ENCODE results near the gene ERVW-1. TPM values are rescaled to one million over a fixed set of nuclear protein-coding genes. Genes with fewer than 3 reads are reported as not detected.
"Not testable (repeated sequence)": the region's sequence is repeated elsewhere in the genome, so short reads cannot be mapped to it uniquely, and the experiment has no call there.

Gene ERVW-1
- total RNA-seq = 1 to 10 TPM in 7 of 8 experiments, under 1 TPM in 1; 0.92 to 3.8 (median 2.1) TPM

GRCh38 chr7:92477681-92478080 lies at the start of gene ERVW-1:
Gene ERVW-1, minus strand, starts transcription at chr7:92477946. Its CDS starts 7,565 bp downstream, at chr7:92470381.
- H3K4me1 ChIP-seq (replicated peaks in 1 of 2); H3K27ac ChIP-seq; in situ Hi-C loops (cut with MboI; ENCODE audit: low pct_unique_long_range_greater_than_20kb in 2 of 9, low sequenced_read_pairs in 9 of 9, unreplicated experiment in 9 of 9); H3K4me3 ChIP-seq; ATAC-seq (replicated peaks in 6 of 8): not testable (repeated sequence)
- 80 to 100% (median 94%) methylated on average over 1 to 9 of the region's 11 CpGs; no CpG with 5 or more reads in 3 of the 10 experiments for WGBS, 10 experiments

- in situ Hi-C loops (cut with MboI; ENCODE audit: low pct_unique_long_range_greater_than_20kb in 2 of 9, low sequenced_read_pairs in 9 of 9, unreplicated experiment in 9 of 9) = no loop called here
- H3K27ac ChIP-seq = no peak overlapping the region
- no peak overlapping the region for H3K4me3 ChIP-seq
- no peak for ATAC-seq (replicated peaks in 6 of 8)
- WGBS, 10 experiments = 65 to 100% (median 100%) methylated on average over 1 to 2 of the region's 2 CpGs; no CpG with 5 or more reads in 1 of the 10 experiments
- H3K4me1 ChIP-seq (replicated peaks in 1 of 2) = peaks cover 3 to 7% of the 10 kb centered on the region in 2 donors
These were observed 45.4 kb upstream of the ERVW-1 start for GRCh38 chr7:92523110-92523509.

GRCh38 chr7:92520024-92520423 lies 42.3 kb upstream of the ERVW-1 start:
- in situ Hi-C loops (cut with MboI; ENCODE audit: low pct_unique_long_range_greater_than_20kb in 2 of 9, low sequenced_read_pairs in 9 of 9, unreplicated experiment in 9 of 9) = no loop called here
- ATAC-seq (replicated peaks in 6 of 8) = no peak
- WGBS, 10 experiments = 60 to 100% (median 94%) methylated on average over 1 of the region's 1 CpG; no CpG with 5 or more reads in 2 of the 10 experiments
- no peaks in the 10 kb centered on the region for H3K4me1 ChIP-seq (replicated peaks in 1 of 2)
- no peak overlapping the region for H3K4me3 ChIP-seq
- no peak overlapping the region for H3K27ac ChIP-seq

GRCh38 chr7:92517631-92518030 lies 39.9 kb upstream of the ERVW-1 start:
- in situ Hi-C loops (cut with MboI; ENCODE audit: low pct_unique_long_range_greater_than_20kb in 2 of 9, low sequenced_read_pairs in 9 of 9, unreplicated experiment in 9 of 9) = no loop called here
- 45 to 100% (median 91%) methylated on average over 2 to 3 of the region's 3 CpGs for WGBS, 10 experiments

GRCh38 chr7:92513167-92513902 lies 35.6 kb upstream of the ERVW-1 start:
- Histone ChIP-seq H3K4me3 (no peak overlapping the region), H3K4me1 (replicated peaks in 1 of 2) (no peaks in the 10 kb centered on the region), H3K27ac (no peak overlapping the region)
- in situ Hi-C loops (cut with MboI; ENCODE audit: low pct_unique_long_range_greater_than_20kb in 2 of 9, low sequenced_read_pairs in 9 of 9, unreplicated experiment in 9 of 9) = no loop called here
- ATAC-seq (replicated peaks in 6 of 8) = no peak
- 39 to 88% (median 58%) methylated on average over 1 to 3 of the region's 3 CpGs; no CpG with 5 or more reads in 2 of the 10 experiments for WGBS, 10 experiments

More at GRCh38 chr7:92517631-92518030, 39.9 kb upstream of the ERVW-1 start:
- ATAC-seq (replicated peaks in 6 of 8) = no peak
- no peaks in the 10 kb centered on the region for H3K4me1 ChIP-seq (replicated peaks in 1 of 2)
- H3K4me3 ChIP-seq = no peak overlapping the region
- no peak overlapping the region for H3K27ac ChIP-seq

- H3K27ac ChIP-seq = no peak overlapping the region
- ATAC-seq (replicated peaks in 6 of 8) = no peak
- no peak overlapping the region for H3K4me3 ChIP-seq
- H3K4me1 ChIP-seq (replicated peaks in 1 of 2) = no peaks in the 10 kb centered on the region
- WGBS, 10 experiments = 74 to 99% (median 95%) methylated on average over 3 to 5 of the region's 5 CpGs
- in situ Hi-C loops (cut with MboI; ENCODE audit: low pct_unique_long_range_greater_than_20kb in 2 of 9, low sequenced_read_pairs in 9 of 9, unreplicated experiment in 9 of 9) = no loop called here
These were observed 31.2 kb upstream of the ERVW-1 start for GRCh38 chr7:92508946-92509345.

GRCh38 chr7:92506363-92506762 lies 28.6 kb upstream of the ERVW-1 start:
- Histone ChIP-seq H3K4me1 (replicated peaks in 1 of 2) (no peaks in the 10 kb centered on the region), H3K27ac (no peak overlapping the region), H3K4me3 (no peak overlapping the region)
- no peak for ATAC-seq (replicated peaks in 6 of 8)
- WGBS, 10 experiments = 51 to 100% (median 90%) methylated on average over 1 to 2 of the region's 2 CpGs
- in situ Hi-C loops (cut with MboI; ENCODE audit: low pct_unique_long_range_greater_than_20kb in 2 of 9, low sequenced_read_pairs in 9 of 9, unreplicated experiment in 9 of 9) = no loop called here

GRCh38 chr7:92504563-92504962 lies 26.8 kb upstream of the ERVW-1 start:
- no peaks in the 10 kb centered on the region for H3K4me1 ChIP-seq (replicated peaks in 1 of 2)
- WGBS, 10 experiments = 69 to 100% (median 89%) methylated on average over 1 to 3 of the region's 3 CpGs; no CpG with 5 or more reads in 3 of the 10 experiments
- H3K4me3 ChIP-seq = no peak overlapping the region
- in situ Hi-C loops (cut with MboI; ENCODE audit: low pct_unique_long_range_greater_than_20kb in 2 of 9, low sequenced_read_pairs in 9 of 9, unreplicated experiment in 9 of 9) = no loop called here
- no peak overlapping the region for H3K27ac ChIP-seq
- ATAC-seq (replicated peaks in 6 of 8) = no peak

- no peak overlapping the region for H3K4me3 ChIP-seq
- in situ Hi-C loops (cut with MboI; ENCODE audit: low pct_unique_long_range_greater_than_20kb in 2 of 9, low sequenced_read_pairs in 9 of 9, unreplicated experiment in 9 of 9) = no loop called here
- no peaks in the 10 kb centered on the region for H3K4me1 ChIP-seq (replicated peaks in 1 of 2)
- WGBS, 10 experiments = 60 to 100% (median 85%) methylated on average over 1 to 2 of the region's 2 CpGs; no CpG with 5 or more reads in 2 of the 10 experiments
- no peak overlapping the region for H3K27ac ChIP-seq
- ATAC-seq (replicated peaks in 6 of 8) = no peak
These were observed 26.0 kb upstream of the ERVW-1 start for GRCh38 chr7:92503767-92504166.

GRCh38 chr7:92498557-92498956 lies 20.8 kb upstream of the ERVW-1 start:
- in situ Hi-C loops (cut with MboI; ENCODE audit: low pct_unique_long_range_greater_than_20kb in 2 of 9, low sequenced_read_pairs in 9 of 9, unreplicated experiment in 9 of 9) = no loop called here
- 63 to 100% (median 100%) methylated on average over 1 to 2 of the region's 2 CpGs for WGBS, 10 experiments
- H3K4me1 ChIP-seq (replicated peaks in 1 of 2) = no peaks in the 10 kb centered on the region
- H3K4me3 ChIP-seq = no peak overlapping the region
- no peak overlapping the region for H3K27ac ChIP-seq
- peak in 2 of 8 experiments; percentile 39 to 54 for ATAC-seq (replicated peaks in 6 of 8)

GRCh38 chr7:92496876-92497275 lies 19.1 kb upstream of the ERVW-1 start:
- no peak for ATAC-seq (replicated peaks in 6 of 8)
- no peak overlapping the region for H3K27ac ChIP-seq
- 20 to 100% (median 81%) methylated on average over 1 to 2 of the region's 2 CpGs; no CpG with 5 or more reads in 1 of the 10 experiments for WGBS, 10 experiments
- H3K4me3 ChIP-seq = no peak overlapping the region
- in situ Hi-C loops (cut with MboI; ENCODE audit: low pct_unique_long_range_greater_than_20kb in 2 of 9, low sequenced_read_pairs in 9 of 9, unreplicated experiment in 9 of 9) = no loop called here
- no peaks in the 10 kb centered on the region for H3K4me1 ChIP-seq (replicated peaks in 1 of 2)

- Histone ChIP-seq H3K27ac (no peak overlapping the region), H3K4me1 (replicated peaks in 1 of 2) (no peaks in the 10 kb centered on the region), H3K4me3 (no peak overlapping the region)
- 50 to 100% (median 100%) methylated on average over 1 of the region's 1 CpG for WGBS, 10 experiments
- in situ Hi-C loops (cut with MboI; ENCODE audit: low pct_unique_long_range_greater_than_20kb in 2 of 9, low sequenced_read_pairs in 9 of 9, unreplicated experiment in 9 of 9) = no loop called here
- no peak for ATAC-seq (replicated peaks in 6 of 8)
These were observed 11.9 kb upstream of the ERVW-1 start for GRCh38 chr7:92489634-92490033.

GRCh38 chr7:92487804-92488203 lies 10.1 kb upstream of the ERVW-1 start:
- no peaks in the 10 kb centered on the region for H3K4me1 ChIP-seq (replicated peaks in 1 of 2)
- H3K27ac ChIP-seq = no peak overlapping the region
- in situ Hi-C loops (cut with MboI; ENCODE audit: low pct_unique_long_range_greater_than_20kb in 2 of 9, low sequenced_read_pairs in 9 of 9, unreplicated experiment in 9 of 9) = no loop called here
- H3K4me3 ChIP-seq = no peak overlapping the region
- peak in 3 of 8 experiments; percentile 59 to 96 (median 61) for ATAC-seq (replicated peaks in 6 of 8)

GRCh38 chr7:92485974-92486373 lies 8.2 kb upstream of the ERVW-1 start:
- H3K4me3 ChIP-seq = no peak overlapping the region
- WGBS, 10 experiments = 58 to 100% (median 80%) methylated on average over 1 to 2 of the region's 2 CpGs; no CpG with 5 or more reads in 3 of the 10 experiments
- H3K4me1 ChIP-seq (replicated peaks in 1 of 2) = no peaks in the 10 kb centered on the region
- peak in 2 of 8 experiments; percentile 63 to 78 for ATAC-seq (replicated peaks in 6 of 8)
- H3K27ac ChIP-seq = no peak overlapping the region
- in situ Hi-C loops (cut with MboI; ENCODE audit: low pct_unique_long_range_greater_than_20kb in 2 of 9, low sequenced_read_pairs in 9 of 9, unreplicated experiment in 9 of 9) = no loop called here
